Measurements from ENCODE around the gene KLK4.

Gene KLK4

GRCh38 chr19:50911206-50912101 is at the start of gene KLK4:
KLK4 (minus strand) TSS chr19:50911395; CDS start chr19:50910738, 657 bp downstream.
- DNase-seq, result no peak

- no peak for DNase-seq
Observed at GRCh38 chr19:50959731-50960500, 48.7 kb upstream of the KLK4 start.

GRCh38 chr19:50957587-50957986 is 46.4 kb upstream of the KLK4 start:
- DNase-seq, result no peak

GRCh38 chr19:50952910-50953309 is 41.7 kb upstream of the KLK4 start, which contains the start of gene KLK5:
KLK5 (minus strand) TSS chr19:50953038; CDS start chr19:50952657, 381 bp downstream.
- no peak for DNase-seq

- no peak for DNase-seq
Observed at GRCh38 chr19:50949861-50950260, 38.7 kb upstream of the KLK4 start.

GRCh38 chr19:50947123-50947522 is 35.9 kb upstream of the KLK4 start:
- no peak for DNase-seq

- DNase-seq, result no peak
Observed at GRCh38 chr19:50944795-50945194, 33.6 kb upstream of the KLK4 start.

GRCh38 chr19:50943074-50943828 is 32.1 kb upstream of the KLK4 start:
- DNase-seq, result no peak

- DNase-seq, result no peak
Observed at GRCh38 chr19:50939596-50939995, 28.4 kb upstream of the KLK4 start.

- DNase-seq, result no peak
Observed at GRCh38 chr19:50933640-50934039, 22.4 kb upstream of the KLK4 start.

GRCh38 chr19:50932690-50933083 is 21.5 kb upstream of the KLK4 start:
- DNase-seq, result no peak

GRCh38 chr19:50932018-50932689 is 21.0 kb upstream of the KLK4 start:
- no peak for DNase-seq

GRCh38 chr19:50931023-50931422 is 19.8 kb upstream of the KLK4 start:
- DNase-seq, result no peak

- no peak for DNase-seq
Observed at GRCh38 chr19:50928831-50929230, 17.6 kb upstream of the KLK4 start.

GRCh38 chr19:50926144-50926543 is 14.9 kb upstream of the KLK4 start:
- DNase-seq, result no peak

- DNase-seq, result no peak
Observed at GRCh38 chr19:50925734-50926133, 14.5 kb upstream of the KLK4 start.

GRCh38 chr19:50924586-50924985 is 13.4 kb upstream of the KLK4 start:
- DNase-seq, result no peak

- peak; percentile 15 for DNase-seq
Observed at GRCh38 chr19:50922317-50922853, 11.2 kb upstream of the KLK4 start.

- DNase-seq, result no peak
Observed at GRCh38 chr19:50921426-50922316, 10.5 kb upstream of the KLK4 start.

GRCh38 chr19:50916069-50916468 is 4.9 kb upstream of the KLK4 start:
- no peak for DNase-seq

Measured in NCI-H510A (cell line).